Testis (tissue), 3 donors: ENCODE data around the gene CADM1. TPM values are rescaled to one million over a fixed set of nuclear protein-coding genes. Genes with fewer than 3 reads are reported as not detected.

Source experiments
- DNase-seq: peaks from one replicate; pipeline ENCODE4 v3.0.0-alpha.2; 2019
- H3K27ac ChIP-seq, 2 donors: fragments of 200-600 bp; sonication (generic); one replicate each; pipeline ENCODE4 v1.5.1; 2019
- H3K27me3 ChIP-seq: fragments of 200-600 bp; sonication (generic); one replicate; pipeline ENCODE4 v1.5.1; 2019
- H3K36me3 ChIP-seq: fragments of 200-600 bp; sonication (generic); one replicate; pipeline ENCODE4 v1.5.1; 2017; ENCODE audit warnings: low read depth; ENCODE audit errors: missing control alignments
- H3K4me1 ChIP-seq: fragments of 200-600 bp; sonication (generic); one replicate; pipeline ENCODE4 v1.5.1; 2019
- H3K4me3 ChIP-seq, 2 donors: fragments of 200-600 bp; sonication (generic); one replicate each; pipeline ENCODE4 v1.5.1; 2017 to 2019
- H3K9me3 ChIP-seq: fragments of 200-600 bp; sonication (generic); one replicate; pipeline ENCODE4 v1.5.1; 2017
- CTCF ChIP-seq, 3 experiments: fragments of 450-650 bp in 2 of 3; fragments of 200-600 bp in 1 of 3; sonication (generic) in 1 of 3; IDR thresholded peaks; one replicate each; pipeline ENCODE4 v1.5.1; 2016 to 2019; ENCODE audit warnings: antibody characterized with exemption in 3 of 3, mild to moderate bottlenecking in 2 of 3, moderate library complexity in 1 of 3
- POLR2A ChIP-seq: fragments of 450-650 bp; IDR thresholded peaks from one replicate; pipeline ENCODE4 v1.6.1; 2017; ENCODE audit warnings: antibody characterized with exemption, mild to moderate bottlenecking, moderate library complexity
- WGBS, 2 donors: methylation state at CpG; one replicate each; pipeline ENCODE4 v1.1.5; 2018; 5-methylcytosine and 5-hydroxymethylcytosine counted together
- intact Hi-C: fragments of 100-400 bp; cut with DNase I; formaldehyde crosslinking; loops from one replicate; pipeline ENCODE4 v1.15.1; 2023; ENCODE audit warnings: low total_unique reads
- polyA plus RNA-seq: library from polyadenylated mRNA; stranded (reverse); fragments of 350-450 nt; fragmentation: Illumina TruSeq; extraction: RNeasy Lipid Tissue Mini Kit (QIAGEN cat#74804); gene quantifications from one replicate; pipeline ENCODE4 v1.2.3, GENCODE V29; 2014; ENCODE audit warnings: low read depth, low replicate concordance; ENCODE audit not compliant: insufficient read depth
- total RNA-seq, 2 donors: library from RNA; depleted of rRNA; stranded (reverse); fragments of >200 nt; gene quantifications; one replicate each; pipeline ENCODE4 v1.2.3, GENCODE V29; 2016

CADM1 gene
- total and polyA plus RNA-seq, 3 donors from 2014 or later = 135 to 230 (median 216) TPM

GRCh38 chr11:115525531-115526006 lies 21.4 kb upstream of the CADM1 start:
- DNase-seq = no peak
- Histone ChIP-seq H3K4me1 (no peaks in the 10 kb centered on the region), H3K4me3 (no peak overlapping the region), H3K27me3 (no peaks in the 10 kb centered on the region), H3K36me3 (no peaks in the 10 kb centered on the region), H3K9me3 (no peaks in the 10 kb centered on the region), H3K27ac (no peak overlapping the region)
- intact Hi-C loops = no loop called here
- TF ChIP-seq POLR2A = no peak
- TF ChIP-seq CTCF (IDR thresholded peaks at IDR 0.05) = no peak
- WGBS, 2 donors = 88 to 90% methylated on average over 9 of the region's 9 CpGs

- DNase-seq = no peak
- Histone ChIP-seq H3K9me3 (no peaks in the 10 kb centered on the region), H3K36me3 (no peaks in the 10 kb centered on the region), H3K27me3 (no peaks in the 10 kb centered on the region), H3K27ac (no peak overlapping the region), H3K4me1 (no peaks in the 10 kb centered on the region), H3K4me3 (no peak overlapping the region)
- intact Hi-C loops = no loop called here
- WGBS, 2 donors = 34 to 59% methylated on average over 1 of the region's 1 CpG
- TF ChIP-seq POLR2A (no peak), CTCF (IDR thresholded peaks at IDR 0.05) (no peak)
Measured at GRCh38 chr11:115524572-115524971, 20.4 kb upstream of the CADM1 start.

- H3K27me3 ChIP-seq = no peaks in the 10 kb centered on the region
- H3K4me3 ChIP-seq = no peak overlapping the region
- WGBS, 2 donors = 48 to 61% methylated on average over 2 of the region's 2 CpGs
- intact Hi-C loops = no loop called here
- no peaks in the 10 kb centered on the region for H3K9me3 ChIP-seq
- no peak overlapping the region for H3K27ac ChIP-seq
- DNase-seq = no peak
- TF ChIP-seq CTCF (IDR thresholded peaks at IDR 0.05) (no peak), POLR2A (no peak)
- H3K4me1 ChIP-seq = no peaks in the 10 kb centered on the region
- H3K36me3 ChIP-seq = no peaks in the 10 kb centered on the region
Measured at GRCh38 chr11:115523727-115524399, 19.6 kb upstream of the CADM1 start.

DNA sequence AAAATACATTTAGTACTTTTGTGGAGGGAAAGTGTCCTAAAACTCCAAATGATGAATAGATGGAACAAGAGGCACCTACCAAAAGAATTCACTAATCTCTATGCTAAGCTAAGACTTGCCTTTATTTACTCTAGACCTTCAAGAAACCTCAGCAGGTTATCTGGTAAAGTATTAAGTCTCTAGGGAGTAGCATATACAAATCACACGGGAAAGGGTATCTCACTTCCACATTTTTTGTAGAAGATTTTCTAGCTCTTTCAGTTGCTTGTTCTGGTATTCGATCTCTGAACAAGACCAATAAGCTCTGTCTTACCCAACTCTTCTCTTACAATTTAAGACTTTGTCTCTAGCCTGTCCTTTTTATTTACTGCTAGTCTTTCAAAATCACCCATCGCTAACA lies 18.1 kb upstream of the CADM1 start:
- 77 to 86% methylated on average over 3 of the region's 3 CpGs for WGBS, 2 donors

More for the DNA sequence above, 18.1 kb upstream of the CADM1 start:
- Histone ChIP-seq H3K4me3 (no peak overlapping the region), H3K9me3 (no peaks in the 10 kb centered on the region), H3K27ac (no peak overlapping the region), H3K36me3 (no peaks in the 10 kb centered on the region), H3K27me3 (no peaks in the 10 kb centered on the region), H3K4me1 (no peaks in the 10 kb centered on the region)
- TF ChIP-seq CTCF (IDR thresholded peaks at IDR 0.05) (no peak), POLR2A (no peak)
- no peak for DNase-seq
- intact Hi-C loops = no loop called here
